Hematopoietic multipotent progenitor cell treated with erythropoietin and hydrocortisone succinate and interleukin-3 and kit ligand, for 17 days (in vitro differentiated cells): ENCODE results near the gene ZNF789.
A peak's percentile ranks its signal among the peaks of the same experiment; 100 is the strongest.

ENCODE experiments used
- DNase-seq: peaks from one replicate; pipeline ENCODE4 v3.0.0-alpha.2; 2015; ENCODE audit warnings: low spot score

The ZNF789 gene

GRCh38 chr7:99504603-99505323 is 32.1 kb downstream of the ZNF789 start, which contains the start of gene ZKSCAN5:
TSS of gene ZKSCAN5 (plus strand) at chr7:99504662. CDS start at chr7:99506045, 1,383 bp downstream.
- DNase-seq, result peak; percentile 97

GRCh38 chr7:99505324-99505662 is 32.6 kb downstream of the ZNF789 start:
- DNase-seq, result no peak

GRCh38 chr7:99514050-99514449 is 41.4 kb downstream of the ZNF789 start:
- DNase-seq, result no peak

- no peak for DNase-seq
Measured at GRCh38 chr7:99521399-99521798, 48.7 kb downstream of the ZNF789 start.

- DNase-seq, result peak; percentile 46
Measured at GRCh38 chr7:99525713-99526440, 53.2 kb downstream of the ZNF789 start.

- no peak for DNase-seq
Measured at GRCh38 chr7:99531354-99531765, 58.7 kb downstream of the ZNF789 start.

- no peak for DNase-seq
Measured at GRCh38 chr7:99535667-99536066, 63.0 kb downstream of the ZNF789 start.
